AG09319 (cell line): ENCODE data around the gene FRAS1.
"Not testable (repeated sequence)": the region's sequence is repeated elsewhere in the genome, so short reads cannot be mapped to it uniquely, and the experiment has no call there.

ENCODE experiments used
- DNase-seq: peaks from one replicate; pipeline ENCODE4 v3.0.0-alpha.2; 2010; ENCODE audit warnings: low read depth; ENCODE audit errors: extremely low read depth
- TF ChIP-seq, protein P1 (sequence below): IDR thresholded peaks from 2 replicates; pipeline ENCODE4 v1.5.1; 2011; ENCODE audit warnings: low read depth, mild to moderate bottlenecking, inconsistent platforms, low read length, moderate library complexity

Gene FRAS1

DNA sequence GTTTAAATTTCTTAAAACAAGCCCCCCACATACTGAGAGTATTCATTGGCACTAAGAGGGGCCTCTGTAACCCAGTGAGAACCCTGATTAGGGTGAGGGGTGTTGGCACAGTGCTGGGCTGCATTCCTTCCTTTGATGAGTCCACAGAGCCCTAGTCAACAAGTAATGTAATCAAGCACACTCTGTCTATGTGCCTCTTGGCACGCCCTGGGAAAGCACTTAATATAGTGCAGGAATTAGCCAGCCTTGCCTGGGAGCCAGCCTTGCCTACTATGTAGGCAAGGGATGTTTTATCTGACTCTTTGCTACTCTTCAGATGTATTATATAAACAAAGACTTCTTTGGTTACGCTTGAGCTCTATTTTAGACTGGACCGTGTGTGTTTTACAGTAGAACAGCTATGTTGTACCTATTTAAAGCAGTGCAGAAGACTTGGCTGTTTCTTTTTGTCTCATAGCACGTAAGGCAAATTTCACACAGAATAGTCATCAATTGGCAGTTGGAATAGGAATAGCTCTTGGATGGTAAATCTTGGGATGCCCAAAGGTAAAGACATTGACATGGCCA is 64.3 kb downstream of the FRAS1 start:
- TF ChIP-seq, protein P1, sequence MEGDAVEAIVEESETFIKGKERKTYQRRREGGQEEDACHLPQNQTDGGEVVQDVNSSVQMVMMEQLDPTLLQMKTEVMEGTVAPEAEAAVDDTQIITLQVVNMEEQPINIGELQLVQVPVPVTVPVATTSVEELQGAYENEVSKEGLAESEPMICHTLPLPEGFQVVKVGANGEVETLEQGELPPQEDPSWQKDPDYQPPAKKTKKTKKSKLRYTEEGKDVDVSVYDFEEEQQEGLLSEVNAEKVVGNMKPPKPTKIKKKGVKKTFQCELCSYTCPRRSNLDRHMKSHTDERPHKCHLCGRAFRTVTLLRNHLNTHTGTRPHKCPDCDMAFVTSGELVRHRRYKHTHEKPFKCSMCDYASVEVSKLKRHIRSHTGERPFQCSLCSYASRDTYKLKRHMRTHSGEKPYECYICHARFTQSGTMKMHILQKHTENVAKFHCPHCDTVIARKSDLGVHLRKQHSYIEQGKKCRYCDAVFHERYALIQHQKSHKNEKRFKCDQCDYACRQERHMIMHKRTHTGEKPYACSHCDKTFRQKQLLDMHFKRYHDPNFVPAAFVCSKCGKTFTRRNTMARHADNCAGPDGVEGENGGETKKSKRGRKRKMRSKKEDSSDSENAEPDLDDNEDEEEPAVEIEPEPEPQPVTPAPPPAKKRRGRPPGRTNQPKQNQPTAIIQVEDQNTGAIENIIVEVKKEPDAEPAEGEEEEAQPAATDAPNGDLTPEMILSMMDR: no peak
- no peak for DNase-seq

DNA sequence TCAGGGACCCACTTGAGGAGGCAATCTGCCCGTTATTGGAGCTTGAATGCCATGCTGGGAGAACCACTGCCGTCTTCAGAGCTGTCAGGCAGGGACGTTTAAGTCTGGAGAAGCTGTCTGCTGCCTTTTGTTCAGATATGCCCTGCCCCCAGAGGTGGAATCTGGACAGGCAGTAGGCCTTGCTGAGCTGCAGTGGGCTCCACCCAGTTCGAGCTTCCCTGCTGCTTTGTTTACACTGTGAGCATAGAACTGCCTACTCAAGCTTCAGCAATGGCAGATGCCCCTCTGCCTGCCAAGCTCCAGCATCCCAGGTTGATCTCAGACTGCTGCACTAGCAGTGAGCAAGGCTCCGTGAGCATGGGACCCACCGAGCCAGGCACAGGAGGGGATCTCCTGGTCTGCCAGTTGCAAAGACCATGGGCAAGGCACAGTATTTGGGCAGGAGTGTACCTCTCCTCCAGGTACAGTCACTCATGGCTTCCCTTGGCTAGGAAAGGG is 68.8 kb downstream of the FRAS1 start:
- DNase-seq: not testable (repeated sequence)

DNA sequence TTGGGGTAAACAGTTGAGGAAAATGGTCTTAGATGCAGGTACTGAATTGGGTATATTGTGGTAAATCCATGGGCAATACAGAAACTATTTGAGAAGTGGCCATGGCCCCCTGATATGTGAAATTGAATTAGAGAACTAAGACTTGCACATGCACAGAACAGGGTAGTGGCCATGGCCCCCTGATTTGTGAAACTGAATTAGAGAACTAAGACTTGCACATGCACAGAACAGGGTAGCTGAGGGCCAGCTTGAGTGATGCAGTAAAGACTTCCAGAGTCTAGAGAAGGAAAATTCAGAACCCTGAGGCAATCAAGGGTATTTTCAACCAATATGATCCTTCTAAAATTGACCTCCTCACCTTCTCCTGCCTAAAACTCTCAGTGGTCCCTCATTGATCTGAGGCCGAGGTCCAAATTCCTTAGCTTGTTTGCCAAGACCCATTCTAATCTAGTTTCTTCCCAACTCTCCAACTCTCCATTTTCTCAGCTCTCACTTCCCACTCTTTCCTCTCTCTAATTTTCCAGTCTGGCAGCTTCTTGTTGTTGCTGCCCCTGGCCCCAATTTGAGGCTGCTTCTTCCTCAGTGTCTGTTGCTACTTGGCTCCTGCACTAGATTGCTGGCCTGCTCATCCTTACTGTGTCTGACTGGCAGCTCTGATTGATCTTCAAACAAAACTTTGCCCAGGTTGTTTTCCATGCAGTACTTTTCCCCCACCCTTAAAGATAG is 72.4 kb downstream of the FRAS1 start:
- DNase-seq: no peak
- TF ChIP-seq, protein P1: no peak

- DNase-seq: no peak
- TF ChIP-seq, protein P1: no peak
Observed at GRCh38 chr4:78131403-78131802, 74.3 kb downstream of the FRAS1 start.

- TF ChIP-seq, protein P1: no peak
- no peak for DNase-seq
Observed at GRCh38 chr4:78136109-78137081, 79.3 kb downstream of the FRAS1 start.

DNA sequence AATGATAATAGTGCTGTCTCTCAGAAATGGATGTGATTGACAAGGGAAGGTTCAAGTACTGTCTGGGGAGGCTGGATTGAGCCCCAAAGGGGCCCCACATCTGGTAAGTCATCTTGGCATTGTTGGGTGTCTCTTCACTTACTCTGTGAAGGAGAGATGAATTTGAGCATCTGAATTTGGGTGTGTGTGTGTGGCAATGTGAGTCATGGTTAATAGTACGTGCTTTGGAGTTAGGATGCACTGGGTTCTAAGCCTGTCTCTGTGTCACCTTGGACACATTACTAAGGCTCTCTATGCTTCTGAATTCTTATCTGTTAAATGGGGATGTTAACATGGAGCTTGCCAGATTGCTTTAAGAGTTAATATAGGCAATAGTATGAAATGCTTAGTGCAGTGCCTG is 80.4 kb downstream of the FRAS1 start:
- no peak for DNase-seq
- TF ChIP-seq, protein P1: no peak

DNA sequence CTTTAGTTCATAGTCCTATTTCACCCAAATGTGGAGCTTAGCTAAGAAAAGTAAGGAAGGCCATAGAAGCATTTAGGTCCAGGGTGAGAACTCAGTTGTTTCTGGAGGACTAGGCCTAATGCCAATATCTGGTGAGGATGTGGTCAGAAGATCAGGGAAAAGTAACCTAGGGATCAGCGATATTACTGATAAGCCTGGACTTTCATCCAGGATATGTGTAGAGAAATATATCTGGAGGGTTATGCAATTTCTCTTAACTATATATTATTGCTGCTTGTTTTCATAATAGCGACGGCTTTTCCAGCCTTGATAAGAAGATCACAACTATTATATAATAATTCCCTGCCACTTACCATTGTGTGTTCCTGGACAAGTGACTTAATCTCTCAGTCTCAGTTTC is 81.1 kb downstream of the FRAS1 start:
- TF ChIP-seq, protein P1: no peak

More for the DNA sequence above, 81.1 kb downstream of the FRAS1 start:
- DNase-seq: no peak
